Stomach (tissue), 9 donors: ENCODE data around the gene B4GALNT3. TPM values are rescaled to one million over a fixed set of nuclear protein-coding genes. Genes with fewer than 3 reads are reported as not detected.

Source experiments
- DNase-seq, 2 donors: peaks; one replicate each; pipeline versions ENCODE4 v3.0.0 to v3.0.0-alpha.2; 2013 to 2019
- H3K27ac ChIP-seq, 5 donors: fragments of 200-600 bp in 4 of 5; sonication (generic) in 4 of 5; one replicate each; pipeline ENCODE4 v1.5.1; 2013 to 2019; ENCODE audit warnings: mild to moderate bottlenecking in 1 of 5, moderate library complexity in 1 of 5
- H3K27me3 ChIP-seq, 3 donors: fragments of 200-600 bp; sonication (generic); one replicate each; pipeline ENCODE4 v1.5.1; 2017 to 2019; ENCODE audit warnings: mixed run types in 1 of 3
- H3K36me3 ChIP-seq, 4 donors: fragments of 200-600 bp; sonication (generic); 1 replicate in 3 of 4; 2 replicates in 1 of 4; pipeline ENCODE4 v1.5.1; 2016 to 2019
- H3K4me1 ChIP-seq, 4 donors: fragments of 200-600 bp; sonication (generic); one replicate each; pipeline ENCODE4 v1.5.1; 2016 to 2019
- H3K4me3 ChIP-seq, 4 donors: fragments of 200-600 bp; sonication (generic) in 3 of 4; one replicate each; pipeline ENCODE4 v1.5.1; 2016 to 2019; ENCODE audit warnings: mild to moderate bottlenecking in 1 of 4
- H3K9me3 ChIP-seq, 4 donors: fragments of 200-600 bp; sonication (generic); one replicate each; pipeline ENCODE4 v1.5.1; 2016 to 2019
- CTCF ChIP-seq, 7 experiments: fragments of 450-650 bp in 4 of 7; fragments of 200-600 bp in 3 of 7; sonication (generic) in 3 of 7; IDR thresholded peaks; one replicate each; pipeline ENCODE4 v1.5.1; 2016 to 2019; ENCODE audit warnings: antibody characterized with exemption in 7 of 7, control low read depth in 2 of 7, mild to moderate bottlenecking in 1 of 7
- EP300 ChIP-seq: sonication (generic); formaldehyde crosslinking; IDR thresholded peaks from one replicate; pipeline ENCODE4 v1.6.1; 2017; ENCODE audit warnings: antibody characterized with exemption
- POLR2A ChIP-seq, 4 donors: fragments of 450-650 bp; IDR thresholded peaks; one replicate each; pipeline ENCODE4 v1.6.1; 2016; ENCODE audit warnings: antibody characterized with exemption in 4 of 4, control low read depth in 2 of 4, mild to moderate bottlenecking in 1 of 4, moderate library complexity in 1 of 4
- POLR2AphosphoS5 ChIP-seq, 3 donors: sonication (generic); formaldehyde crosslinking; IDR thresholded peaks; one replicate each; pipeline ENCODE4 v1.6.1; 2016; ENCODE audit warnings: antibody characterized with exemption in 3 of 3
- WGBS, 5 donors: extraction: QIAGEN DNeasy Blood & Tissue Kit in 3 of 5; methylation state at CpG; one replicate each; pipeline versions ENCODE4 v1.1.5 to v1.1.7; 2013 to 2018; 5-methylcytosine and 5-hydroxymethylcytosine counted together
- intact Hi-C: fragments of 100-400 bp; cut with DNase I; formaldehyde crosslinking; loops from one replicate; pipeline ENCODE4 v1.15.1; 2023; ENCODE audit warnings: low total_unique reads
- polyA plus RNA-seq, 3 donors: library from polyadenylated mRNA; stranded (reverse); fragments of 200-250 nt; gene quantifications; one replicate each; pipeline ENCODE4 v1.2.3, GENCODE V29; 2013
- total RNA-seq, 5 donors: library from RNA; depleted of rRNA; stranded (reverse); fragments of >200 nt; gene quantifications; one replicate each; pipeline versions ENCODE4 v1.1.0 to v1.2.3, GENCODE V29; 2014 to 2016
- donor health status: healthy with polysubstance abuse.
- donor health status: Bipolar disorder and iron deficiency.
- donor health status: healthy.

Gene B4GALNT3
- total and polyA plus RNA-seq, 8 donors: 20.8 to 332 (median 71.0) TPM

- 45 to 64% (median 53%) methylated on average over 9 of the region's 9 CpGs for WGBS, 5 donors
- peak; percentile 37 to 78 for DNase-seq
- H3K36me3 ChIP-seq: no peaks in the 10 kb centered on the region
- no peak overlapping the region for H3K4me3 ChIP-seq
- no peaks in the 10 kb centered on the region for H3K9me3 ChIP-seq
- no peaks in the 10 kb centered on the region for H3K27me3 ChIP-seq
- TF ChIP-seq POLR2A (IDR thresholded peaks at IDR 0.05) (no peak), POLR2AphosphoS5 (IDR thresholded peaks at IDR 0.05) (peak in 2 of 3 donors; percentile 7 to 11), CTCF (IDR thresholded peaks at IDR 0.05) (peak in 1 of 7 experiments; percentile 9), EP300 (no peak)
- H3K27ac ChIP-seq: peak overlapping the region; percentile 61 to 84 (median 74)
- intact Hi-C loops: no loop called here
- peaks cover 35 to 54% (median 42%) of the 10 kb centered on the region in 4 donors for H3K4me1 ChIP-seq
These were observed 47.7 kb downstream of the B4GALNT3 start for GRCh38 chr12:507391-507796.

- Histone ChIP-seq H3K9me3 (no peaks in the 10 kb centered on the region), H3K4me1 (peaks cover 30 to 52% (median 38%) of the 10 kb centered on the region in 4 donors), H3K4me3 (no peak overlapping the region), H3K36me3 (no peaks in the 10 kb centered on the region), H3K27me3 (peaks cover 0 to 2% (median 0%) of the 10 kb centered on the region in 3 donors), H3K27ac (peak overlapping the region; percentile 61 to 84 (median 74))
- 82 to 88% (median 88%) methylated on average over 2 of the region's 2 CpGs for WGBS, 5 donors
- intact Hi-C loops: no loop called here
- DNase-seq: peak in 1 of 2 donors; percentile 15
- TF ChIP-seq POLR2AphosphoS5 (IDR thresholded peaks at IDR 0.05): no peak
- TF ChIP-seq CTCF (IDR thresholded peaks at IDR 0.05): no peak
- no peak for TF ChIP-seq POLR2A (IDR thresholded peaks at IDR 0.05)
- no peak for TF ChIP-seq EP300
These were observed 48.4 kb downstream of the B4GALNT3 start for GRCh38 chr12:508145-508544.

- TF ChIP-seq POLR2A (IDR thresholded peaks at IDR 0.05) (no peak), POLR2AphosphoS5 (IDR thresholded peaks at IDR 0.05) (peak in 1 of 3 donors; percentile 22)
- intact Hi-C loops: no loop called here
- H3K9me3 ChIP-seq: no peaks in the 10 kb centered on the region
- peaks cover 0 to 8% (median 0%) of the 10 kb centered on the region in 3 donors for H3K27me3 ChIP-seq
- H3K27ac ChIP-seq: peak overlapping the region; percentile 52 to 84 (median 74)
- no peak overlapping the region for H3K4me3 ChIP-seq
- peaks cover 26 to 56% (median 37%) of the 10 kb centered on the region in 4 donors for H3K4me1 ChIP-seq
- 49 to 64% (median 62%) methylated on average over 5 of the region's 5 CpGs for WGBS, 5 donors
- no peaks in the 10 kb centered on the region for H3K36me3 ChIP-seq
- peak; percentile 57 to 61 for DNase-seq
These were observed 49.1 kb downstream of the B4GALNT3 start for GRCh38 chr12:508795-509194.

GRCh38 chr12:509500-509899 lies 49.8 kb downstream of the B4GALNT3 start:
- H3K4me3 ChIP-seq: no peak overlapping the region
- no peaks in the 10 kb centered on the region for H3K36me3 ChIP-seq
- WGBS, 5 donors: 19 to 50% (median 42%) methylated on average over 5 of the region's 5 CpGs
- peaks cover 25 to 55% (median 34%) of the 10 kb centered on the region in 4 donors for H3K4me1 ChIP-seq
- H3K9me3 ChIP-seq: no peaks in the 10 kb centered on the region
- intact Hi-C loops: no loop called here
- DNase-seq: peak; percentile 25 to 28
- TF ChIP-seq CTCF (IDR thresholded peaks at IDR 0.05) (no peak), POLR2A (IDR thresholded peaks at IDR 0.05) (no peak), EP300 (no peak), POLR2AphosphoS5 (IDR thresholded peaks at IDR 0.05) (no peak)
- peak overlapping the region; percentile 69 to 84 (median 79) for H3K27ac ChIP-seq
- H3K27me3 ChIP-seq: peaks cover 0 to 12% (median 0%) of the 10 kb centered on the region in 3 donors
